ENCODE data around the gene NFKBIZ.

DNA sequence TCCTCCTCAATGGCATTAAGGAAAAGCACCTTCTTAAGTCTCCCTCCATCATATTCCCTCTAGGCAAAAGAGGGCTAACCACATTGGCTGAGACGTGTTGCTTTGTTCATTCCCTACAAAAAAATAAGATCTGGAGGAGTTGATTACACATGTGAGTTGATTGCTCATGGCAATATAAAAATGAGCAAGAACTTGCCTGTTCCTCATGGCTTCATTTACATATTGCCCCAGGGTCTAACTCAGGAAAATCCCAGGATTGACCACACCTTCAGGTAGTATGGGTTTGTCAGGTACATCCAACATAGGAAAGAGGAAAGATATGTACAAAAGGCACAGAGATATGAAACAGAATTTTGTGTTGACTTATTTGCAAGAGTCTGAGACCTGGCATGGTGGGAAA is 35.5 kb downstream of the NFKBIZ start:
- TF ChIP-seq, protein P1, sequence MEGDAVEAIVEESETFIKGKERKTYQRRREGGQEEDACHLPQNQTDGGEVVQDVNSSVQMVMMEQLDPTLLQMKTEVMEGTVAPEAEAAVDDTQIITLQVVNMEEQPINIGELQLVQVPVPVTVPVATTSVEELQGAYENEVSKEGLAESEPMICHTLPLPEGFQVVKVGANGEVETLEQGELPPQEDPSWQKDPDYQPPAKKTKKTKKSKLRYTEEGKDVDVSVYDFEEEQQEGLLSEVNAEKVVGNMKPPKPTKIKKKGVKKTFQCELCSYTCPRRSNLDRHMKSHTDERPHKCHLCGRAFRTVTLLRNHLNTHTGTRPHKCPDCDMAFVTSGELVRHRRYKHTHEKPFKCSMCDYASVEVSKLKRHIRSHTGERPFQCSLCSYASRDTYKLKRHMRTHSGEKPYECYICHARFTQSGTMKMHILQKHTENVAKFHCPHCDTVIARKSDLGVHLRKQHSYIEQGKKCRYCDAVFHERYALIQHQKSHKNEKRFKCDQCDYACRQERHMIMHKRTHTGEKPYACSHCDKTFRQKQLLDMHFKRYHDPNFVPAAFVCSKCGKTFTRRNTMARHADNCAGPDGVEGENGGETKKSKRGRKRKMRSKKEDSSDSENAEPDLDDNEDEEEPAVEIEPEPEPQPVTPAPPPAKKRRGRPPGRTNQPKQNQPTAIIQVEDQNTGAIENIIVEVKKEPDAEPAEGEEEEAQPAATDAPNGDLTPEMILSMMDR (conservative IDR thresholded peaks at IDR 0.05 in 1 of 2, IDR thresholded peaks at IDR 0.05 in 1 of 2; ENCODE audit: low read depth in 1 of 2, low read length in 2 of 2), result no peak
- no peak for TF ChIP-seq EZH2 (IDR thresholded peaks at IDR 0.05; ENCODE audit: low read length, missing control alignments)
